ENCODE results near the gene RPH3AL.

GRCh38 chr17:233473-233941 is 119.1 kb downstream of the RPH3AL start:
- TF ChIP-seq CTCF (IDR thresholded peaks at IDR 0.05) (no peak), ZFX (IDR thresholded peaks at IDR 0.05; ENCODE audit: borderline replicate concordance) (no peak)

Measured in 22Rv1 (cell line).